Eye (tissue), 1 donor: ENCODE results near the gene TSSC4.

Experiments
- DNase-seq: peaks from one replicate; pipeline ENCODE4 v3.0.0-alpha.2; 2015

TSSC4 gene

DNA sequence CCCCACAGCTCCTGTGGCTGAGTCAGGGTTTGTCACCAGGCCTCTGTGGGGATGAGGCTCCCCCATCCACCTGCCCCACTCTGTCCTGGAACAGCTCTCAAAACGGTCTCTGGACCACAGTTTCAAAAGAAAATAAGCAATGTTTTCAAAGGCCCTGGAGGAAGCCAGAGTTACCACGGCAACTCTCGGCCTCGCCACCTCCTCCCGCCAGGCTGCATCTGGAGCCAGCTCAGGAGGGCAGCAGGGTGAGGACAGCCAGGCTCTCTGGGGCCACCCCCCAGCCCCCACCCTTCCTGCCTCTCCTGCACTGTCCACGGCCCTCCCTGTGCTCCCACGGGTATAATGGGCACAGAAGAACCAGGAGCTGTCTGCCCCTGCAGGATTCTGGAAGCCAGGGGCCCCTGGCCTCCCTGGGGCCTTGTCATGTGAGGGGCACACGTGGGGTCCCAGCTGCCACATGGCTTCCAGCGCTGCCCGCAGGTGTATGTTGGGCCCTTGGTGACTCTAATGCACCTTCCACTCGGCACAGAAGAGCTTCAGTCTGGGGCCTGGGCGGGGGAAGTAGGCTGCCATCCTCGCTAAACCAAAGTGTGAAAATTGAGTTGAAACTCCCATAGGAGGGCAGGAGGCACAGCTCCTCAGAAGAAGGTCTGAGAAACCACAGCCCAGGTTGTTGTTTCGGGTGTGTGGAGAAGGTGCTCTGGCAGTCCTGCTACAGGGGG is 13.1 kb upstream of the TSSC4 start:
- DNase-seq, result peak; percentile 58

DNA sequence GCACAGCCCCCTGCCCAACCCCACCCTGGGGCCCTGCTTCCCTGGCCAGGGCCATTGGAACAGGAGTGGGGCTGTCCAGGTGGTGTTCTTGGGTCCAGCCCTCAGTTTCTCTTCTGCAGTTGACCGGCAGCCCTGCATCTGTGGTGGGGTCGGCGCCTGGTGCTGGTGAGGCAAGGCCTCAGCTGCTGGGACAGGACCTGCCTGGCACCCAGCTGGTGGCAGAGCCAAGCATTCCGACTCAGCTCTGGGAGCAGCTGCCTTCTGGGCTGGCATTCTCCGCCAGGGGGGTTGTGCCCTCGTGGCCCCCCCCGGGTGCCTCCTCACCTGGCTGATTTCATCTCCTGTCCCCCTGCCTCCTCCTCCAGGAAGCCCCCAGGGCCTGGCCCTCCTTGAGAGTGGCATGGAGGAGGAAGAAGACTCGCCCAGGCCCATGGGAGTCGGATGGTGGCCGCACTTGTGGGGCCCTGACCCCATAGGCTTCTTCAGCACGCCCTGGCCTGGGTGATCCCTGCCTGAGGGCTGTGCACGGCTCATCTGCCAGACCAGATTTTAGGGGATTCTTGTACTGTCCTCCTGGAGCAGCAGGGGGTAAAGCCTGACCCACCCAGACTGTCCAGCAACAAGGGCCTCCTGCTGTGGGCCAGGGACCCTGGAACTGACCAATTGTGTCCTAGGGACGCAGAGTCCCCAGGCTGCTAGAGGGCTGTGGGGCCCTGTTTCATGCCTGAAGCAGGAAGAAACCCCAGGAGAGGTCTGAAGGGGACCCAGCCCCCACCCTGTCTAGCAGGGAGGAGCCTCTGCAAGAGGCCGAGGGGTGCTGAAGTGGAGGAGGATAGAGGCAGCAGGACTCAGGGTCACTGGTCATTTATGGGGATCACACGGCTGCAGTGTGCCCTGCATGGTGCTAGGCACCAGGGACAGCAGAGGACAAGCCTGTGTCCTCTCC is 11.8 kb upstream of the TSSC4 start:
- DNase-seq, result no peak

DNA sequence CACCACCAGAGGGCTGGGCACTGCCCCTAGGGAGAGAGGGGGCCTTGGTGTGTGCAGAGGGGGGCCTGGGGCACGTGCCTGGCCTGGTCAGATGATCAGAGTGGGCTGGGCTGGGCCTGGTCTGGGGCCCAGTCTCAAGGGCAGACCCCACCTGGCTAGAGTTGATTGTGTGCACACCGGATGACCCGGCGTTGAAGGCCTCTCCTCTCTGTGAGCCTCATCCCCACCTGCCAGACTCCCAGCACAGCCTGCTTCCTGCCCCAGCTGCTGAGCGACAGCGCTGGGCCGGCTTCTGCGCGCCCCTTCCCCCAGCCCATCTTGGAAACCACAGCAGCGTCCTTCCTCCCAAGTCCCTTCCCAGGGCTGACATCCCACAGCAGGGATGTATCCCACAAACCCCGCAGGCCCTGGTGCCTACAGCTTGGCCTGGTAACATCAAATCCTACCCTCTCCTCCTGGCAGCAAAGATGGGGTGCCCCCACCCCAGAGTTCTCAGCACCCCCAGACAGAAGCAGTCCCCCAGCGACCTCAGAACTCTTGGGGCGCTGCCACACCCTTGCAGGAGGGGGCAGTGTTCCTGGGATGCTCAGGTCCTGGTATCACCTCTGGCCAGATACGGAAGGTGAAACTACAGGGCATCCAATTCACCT is 11.0 kb upstream of the TSSC4 start:
- DNase-seq, result no peak

DNA sequence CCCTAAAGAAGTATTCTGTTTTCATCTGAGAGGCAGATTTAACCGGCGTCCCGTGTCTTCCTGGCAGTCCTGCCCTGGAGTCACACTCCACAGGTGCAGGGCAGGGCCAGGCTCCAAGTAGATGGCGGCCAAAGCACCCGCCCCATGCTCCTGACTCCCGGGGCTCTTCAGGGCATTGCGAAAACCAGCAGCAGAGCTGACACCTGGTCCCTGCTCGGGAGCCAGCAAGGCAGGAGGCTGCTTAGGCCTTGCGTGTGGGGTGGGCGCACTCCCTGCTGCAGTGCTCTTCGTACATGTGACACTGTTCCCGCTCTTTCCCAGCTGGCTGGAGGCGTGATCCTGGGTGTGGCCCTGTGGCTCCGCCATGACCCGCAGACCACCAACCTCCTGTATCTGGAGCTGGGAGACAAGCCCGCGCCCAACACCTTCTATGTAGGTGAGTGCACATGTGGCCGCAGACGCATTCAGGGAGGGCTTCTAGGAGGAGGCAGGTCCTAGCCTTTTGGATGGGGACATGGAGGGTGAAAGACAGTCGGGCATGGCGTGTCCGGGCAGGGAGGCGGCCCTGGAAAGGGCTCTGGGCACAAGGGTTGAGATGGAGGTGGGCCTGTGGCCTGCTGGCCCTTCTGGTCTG is 10.3 kb upstream of the TSSC4 start:
- no peak for DNase-seq

DNA sequence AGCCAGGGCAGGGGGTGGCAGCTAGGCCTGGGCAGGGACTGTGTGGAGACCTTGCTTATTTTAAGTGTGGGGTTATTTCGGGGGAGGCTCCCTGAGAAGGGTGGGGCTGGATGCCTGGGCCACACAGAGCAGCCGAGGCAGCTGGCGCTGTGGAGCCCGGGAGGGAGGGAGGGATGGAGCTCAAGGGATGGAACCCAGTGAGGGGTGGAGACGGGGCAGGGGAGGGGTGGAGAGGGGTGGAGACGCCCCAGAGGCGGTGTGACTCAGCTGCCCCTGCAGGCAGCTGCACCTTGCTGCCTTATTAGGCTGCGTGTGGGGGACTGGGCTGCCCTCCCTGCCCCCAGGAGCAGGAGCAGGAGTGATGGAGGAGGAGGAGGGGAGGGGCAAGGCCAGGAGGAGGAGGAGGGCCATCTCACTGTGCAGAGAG is 9.8 kb upstream of the TSSC4 start:
- no peak for DNase-seq

DNA sequence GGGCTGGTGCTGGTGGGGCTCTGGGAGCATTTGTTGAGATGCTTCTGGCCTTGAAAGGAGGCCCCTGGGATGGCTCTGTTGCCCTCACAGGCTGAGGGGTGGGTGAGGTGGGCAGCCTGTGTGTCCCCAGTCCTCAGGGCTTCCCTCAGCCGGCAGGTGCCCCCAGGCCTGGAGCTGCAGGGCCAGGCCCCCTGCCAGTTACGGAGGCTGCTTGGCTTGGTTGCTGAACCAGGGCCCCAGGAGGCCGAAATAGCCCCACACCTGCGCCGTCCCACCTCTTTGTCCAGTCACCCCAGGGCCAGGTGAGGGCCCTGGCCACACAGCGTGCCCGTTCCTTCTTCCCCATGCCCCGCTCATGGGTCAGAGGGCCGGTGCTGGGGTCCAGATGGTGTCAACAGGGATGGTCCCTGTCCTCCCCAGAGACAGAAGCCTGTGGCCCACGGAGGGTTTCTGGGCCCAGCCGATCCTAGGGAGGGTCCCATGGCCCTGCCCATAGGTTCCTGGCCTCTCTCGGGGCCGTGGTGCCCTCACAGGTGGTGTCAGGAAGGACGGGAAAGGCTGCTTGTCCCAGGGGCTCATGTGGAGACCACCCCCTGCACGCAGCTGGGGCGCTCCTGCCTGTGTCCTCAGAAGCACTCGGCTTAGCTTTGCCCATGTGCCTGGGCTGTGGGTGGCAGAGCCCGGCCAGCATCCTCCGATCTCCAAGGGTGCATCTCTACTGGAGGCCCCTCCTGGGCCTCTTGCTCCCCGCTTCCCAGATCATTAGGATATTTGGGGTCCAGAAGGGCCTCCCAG is 9.2 kb upstream of the TSSC4 start:
- no peak for DNase-seq

DNA sequence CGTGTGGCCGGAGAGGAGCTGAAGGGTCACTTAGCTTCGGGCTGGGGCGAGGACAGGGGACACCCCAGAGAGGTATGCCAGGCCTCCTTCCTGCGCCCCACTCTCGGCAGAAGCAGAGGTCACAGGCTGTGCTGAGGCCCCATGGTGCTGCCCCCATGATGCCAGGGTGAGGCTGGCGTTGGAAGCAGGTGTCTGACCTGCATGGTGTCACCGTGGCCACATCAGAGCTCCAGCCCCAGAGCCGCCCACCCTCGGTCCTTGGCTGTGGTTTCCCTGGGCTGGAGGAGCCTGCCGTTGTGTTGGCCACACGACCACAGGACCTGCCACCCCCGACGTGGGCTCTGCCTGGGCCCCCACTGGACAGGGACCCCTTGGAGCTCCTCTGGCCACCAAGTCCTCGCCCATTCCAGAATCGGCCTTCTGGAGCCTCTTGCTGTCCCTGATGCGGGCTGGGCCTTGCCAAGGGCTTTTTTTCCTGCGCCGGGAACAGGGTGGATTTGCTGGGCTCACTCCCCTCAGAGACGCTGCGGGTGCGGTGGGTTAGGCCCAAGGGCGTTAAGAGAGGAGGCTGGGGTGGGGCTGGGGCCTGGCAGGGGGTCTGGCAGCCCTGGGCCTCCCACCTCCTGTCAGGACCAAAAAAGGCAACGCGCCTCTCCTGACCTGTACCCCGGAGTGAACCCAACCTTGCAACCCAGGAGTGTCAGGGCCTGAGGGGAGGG is 8.2 kb upstream of the TSSC4 start:
- no peak for DNase-seq

DNA sequence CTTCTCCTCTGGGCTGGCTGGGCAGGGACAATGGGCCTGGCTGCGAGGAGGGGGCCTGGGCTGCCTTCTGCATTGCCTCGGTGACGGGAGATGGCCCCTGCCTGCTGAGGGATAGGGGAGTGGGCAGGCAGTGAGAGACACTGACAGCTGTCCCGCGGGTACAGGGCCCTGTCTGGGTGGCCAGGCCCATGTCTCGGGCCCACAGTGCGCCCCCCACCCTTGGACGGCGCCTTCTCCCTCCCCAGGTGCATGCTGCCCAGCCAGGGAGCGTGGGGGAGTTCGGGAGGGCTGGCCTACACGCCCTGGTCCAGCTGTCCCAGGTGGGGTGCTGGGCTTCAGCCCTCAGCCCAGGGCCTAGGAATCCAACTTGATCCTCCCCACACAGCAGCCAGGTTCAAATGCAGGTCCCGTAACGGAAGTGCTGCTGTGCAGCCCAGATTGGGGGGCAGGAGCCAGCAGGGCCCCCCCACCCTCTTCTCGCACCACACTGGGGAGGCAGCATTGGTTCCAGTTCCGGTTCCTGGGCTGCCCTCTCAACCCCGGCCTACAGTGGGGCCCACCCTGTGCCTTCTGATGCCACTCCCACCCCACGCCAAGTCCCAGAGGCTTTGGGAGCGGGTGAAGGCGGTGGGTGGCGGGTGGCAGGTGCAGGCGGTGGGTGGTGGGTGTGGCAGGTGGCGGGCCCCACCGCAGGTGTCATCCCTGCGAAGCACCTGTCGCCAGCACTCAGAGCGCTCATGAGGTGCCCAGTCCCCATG is 7.3 kb upstream of the TSSC4 start:
- DNase-seq, result no peak

DNA sequence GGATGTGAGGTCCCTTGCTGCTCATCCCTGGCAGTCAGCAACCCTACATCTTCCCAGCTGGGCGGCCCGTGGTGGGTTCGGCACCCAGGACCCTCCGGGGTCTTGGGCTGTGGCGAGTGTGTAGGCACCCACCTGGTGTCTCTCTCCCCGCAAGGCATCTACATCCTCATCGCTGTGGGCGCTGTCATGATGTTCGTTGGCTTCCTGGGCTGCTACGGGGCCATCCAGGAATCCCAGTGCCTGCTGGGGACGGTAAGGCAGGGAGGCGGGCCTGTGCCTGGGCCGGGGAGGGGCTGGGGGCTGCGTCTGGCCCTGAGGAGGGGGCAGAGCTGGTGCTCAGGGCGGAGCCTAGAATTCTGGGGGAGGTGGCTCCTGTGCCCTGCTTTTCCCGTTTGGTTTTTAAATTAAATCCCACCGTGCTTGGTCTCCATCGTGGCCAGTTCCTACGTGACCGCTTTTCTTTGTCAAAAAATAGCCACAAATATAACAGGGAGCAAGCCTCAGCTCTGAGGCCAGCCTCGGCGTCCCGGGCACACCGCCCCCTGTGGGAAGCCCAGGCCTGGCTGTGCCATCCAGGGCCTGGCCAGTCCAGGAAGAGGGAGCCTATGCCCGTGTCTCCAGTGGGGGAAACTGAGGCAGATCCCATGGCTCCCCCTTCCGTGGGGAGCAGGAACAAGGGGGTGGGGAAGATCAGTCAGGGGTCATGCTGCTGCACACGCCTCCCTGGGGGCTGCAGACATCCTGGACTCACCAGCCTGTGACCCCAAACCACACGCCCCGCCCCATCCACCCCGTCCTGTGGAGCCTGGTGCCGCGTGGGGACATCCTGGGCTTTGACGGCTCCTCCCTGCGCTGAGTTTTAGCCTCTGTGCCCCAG is 6.4 kb upstream of the TSSC4 start:
- DNase-seq, result no peak

DNA sequence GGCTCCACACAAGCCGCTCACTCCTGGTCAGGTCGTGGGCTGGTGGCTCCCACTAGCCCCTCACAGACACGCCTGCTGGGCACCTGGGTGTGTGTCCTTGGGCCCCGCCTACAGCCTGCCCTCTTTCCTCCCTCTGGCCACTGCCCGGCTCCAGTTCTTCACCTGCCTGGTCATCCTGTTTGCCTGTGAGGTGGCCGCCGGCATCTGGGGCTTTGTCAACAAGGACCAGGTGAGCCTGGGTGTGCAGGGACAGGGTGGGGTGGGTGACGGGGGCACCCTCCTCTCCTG is 5.8 kb upstream of the TSSC4 start:
- DNase-seq, result no peak

DNA sequence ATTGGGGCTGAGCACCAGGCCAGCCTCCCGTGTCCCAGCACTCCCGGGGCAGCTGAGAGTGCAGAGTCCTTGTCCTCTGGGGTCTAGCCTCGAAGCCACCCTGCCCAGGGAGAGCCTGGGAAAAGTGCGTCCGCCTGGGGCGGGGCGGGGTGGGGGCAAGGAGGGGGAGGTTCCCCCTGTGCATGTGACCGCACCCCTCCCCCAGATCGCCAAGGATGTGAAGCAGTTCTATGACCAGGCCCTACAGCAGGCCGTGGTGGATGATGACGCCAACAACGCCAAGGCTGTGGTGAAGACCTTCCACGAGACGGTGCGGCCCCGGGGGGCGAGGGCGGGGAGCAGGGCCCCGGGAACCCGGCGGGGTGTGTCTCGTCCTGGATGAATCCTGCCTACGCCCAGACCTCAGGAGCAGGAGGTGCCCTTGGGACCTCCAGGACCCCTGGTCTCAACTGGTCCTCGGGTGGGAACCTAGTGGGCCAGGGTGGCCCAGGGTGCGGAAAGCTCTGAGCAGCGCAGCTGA is 5.3 kb upstream of the TSSC4 start:
- DNase-seq, result no peak

DNA sequence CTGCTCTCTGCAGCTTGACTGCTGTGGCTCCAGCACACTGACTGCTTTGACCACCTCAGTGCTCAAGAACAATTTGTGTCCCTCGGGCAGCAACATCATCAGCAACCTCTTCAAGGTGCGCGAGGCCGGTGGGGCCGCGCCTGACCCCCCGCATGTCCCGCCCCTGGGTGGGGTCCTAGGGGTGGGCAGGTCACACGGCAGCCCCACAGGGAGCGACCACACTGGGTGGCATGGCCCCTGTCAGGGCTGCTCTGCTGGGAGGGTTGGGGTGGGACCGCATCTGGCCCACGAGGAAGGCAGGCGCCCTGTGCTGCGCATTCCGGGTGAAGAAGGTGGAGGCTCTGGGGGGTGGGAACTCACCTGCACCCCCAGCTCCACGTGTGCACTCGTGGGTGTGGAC is 4.7 kb upstream of the TSSC4 start:
- DNase-seq, result no peak

DNA sequence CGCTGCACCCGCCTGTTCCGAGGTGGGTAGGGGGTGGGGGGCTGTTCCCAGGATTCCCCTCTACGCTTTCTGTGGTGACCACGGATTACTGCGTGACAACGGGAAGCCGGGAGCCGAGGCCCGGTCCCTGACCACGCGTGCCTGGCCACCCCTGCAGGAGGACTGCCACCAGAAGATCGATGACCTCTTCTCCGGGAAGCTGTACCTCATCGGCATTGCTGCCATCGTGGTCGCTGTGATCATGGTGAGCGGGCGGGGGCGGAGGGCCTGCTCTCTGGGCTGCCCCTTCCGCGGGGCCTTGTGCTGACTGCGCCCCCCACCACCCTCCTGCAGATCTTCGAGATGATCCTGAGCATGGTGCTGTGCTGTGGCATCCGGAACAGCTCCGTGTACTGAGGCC is 4.1 kb upstream of the TSSC4 start:
- DNase-seq, result no peak

DNA sequence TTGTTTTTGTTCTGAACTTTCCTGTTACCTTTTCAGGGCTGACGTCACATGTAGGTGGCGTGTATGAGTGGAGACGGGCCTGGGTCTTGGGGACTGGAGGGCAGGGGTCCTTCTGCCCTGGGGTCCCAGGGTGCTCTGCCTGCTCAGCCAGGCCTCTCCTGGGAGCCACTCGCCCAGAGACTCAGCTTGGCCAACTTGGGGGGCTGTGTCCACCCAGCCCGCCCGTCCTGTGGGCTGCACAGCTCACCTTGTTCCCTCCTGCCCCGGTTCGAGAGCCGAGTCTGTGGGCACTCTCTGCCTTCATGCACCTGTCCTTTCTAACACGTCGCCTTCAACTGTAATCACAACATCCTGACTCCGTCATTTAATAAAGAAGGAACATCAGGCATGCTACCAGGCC is 3.5 kb upstream of the TSSC4 start:
- no peak for DNase-seq

DNA sequence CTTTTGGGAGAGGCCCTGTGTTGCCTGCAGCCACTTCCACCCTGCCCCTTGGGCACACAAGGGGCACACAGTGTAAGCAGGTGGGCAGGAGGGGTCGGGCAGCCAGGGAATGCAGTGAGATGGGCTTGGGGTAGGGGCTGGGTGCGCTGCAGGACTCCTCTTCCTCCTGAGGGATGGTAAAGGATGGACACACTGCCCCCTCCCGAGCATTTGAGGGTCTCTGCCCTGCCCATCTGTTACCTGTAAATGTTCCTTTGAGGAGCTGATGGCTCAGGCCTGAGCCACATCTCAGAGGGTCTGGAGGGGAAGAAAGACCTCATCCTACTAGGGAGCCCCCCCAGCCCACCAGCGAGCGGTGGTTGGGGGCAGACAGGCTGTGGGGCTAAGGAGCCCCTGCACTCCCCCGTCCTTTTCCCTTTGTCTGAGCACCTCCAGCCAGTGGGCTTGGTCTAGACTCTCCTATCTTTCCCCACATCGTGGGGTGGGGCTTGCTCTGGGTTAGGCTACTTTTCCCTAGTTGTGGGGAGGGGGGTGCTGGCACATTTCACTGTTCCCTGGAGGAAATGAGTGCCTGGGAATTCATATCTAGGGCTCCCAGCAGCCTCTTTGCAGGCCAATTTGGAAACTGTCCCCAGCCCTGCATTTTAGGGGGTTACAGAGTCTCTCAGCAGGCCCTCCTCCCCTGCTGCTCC is 1.7 kb upstream of the TSSC4 start:
- no peak for DNase-seq

DNA sequence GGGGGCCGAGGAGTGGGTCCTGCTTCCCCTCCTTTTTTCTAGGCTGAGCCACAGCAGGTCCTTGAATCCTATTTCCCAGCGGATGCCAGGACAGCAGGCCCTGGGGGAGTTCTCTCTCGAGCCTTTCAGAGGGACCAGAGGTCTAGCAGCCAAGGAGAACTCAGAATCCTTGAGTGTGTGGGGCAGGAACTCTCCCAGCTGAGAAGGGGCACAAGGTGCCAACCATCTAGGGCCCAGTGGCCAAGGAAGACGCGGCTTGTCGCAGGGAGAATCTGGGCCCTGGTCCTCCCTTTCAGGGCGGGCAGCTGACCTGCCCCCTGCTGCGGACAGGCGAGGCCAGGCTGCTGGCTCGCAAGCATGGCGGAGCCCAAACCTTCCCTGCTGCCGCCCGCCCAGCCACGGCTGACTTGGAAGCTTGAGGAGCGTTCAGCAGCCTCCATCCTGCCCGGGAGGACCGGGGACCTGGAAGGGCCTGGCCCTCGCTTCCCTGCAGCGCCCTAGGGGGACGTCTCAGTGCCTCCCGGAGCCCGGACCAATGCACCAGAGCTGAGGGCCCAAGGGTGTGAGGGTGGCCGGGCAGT is 972 bp upstream of the TSSC4 start:
- DNase-seq, result no peak

DNA sequence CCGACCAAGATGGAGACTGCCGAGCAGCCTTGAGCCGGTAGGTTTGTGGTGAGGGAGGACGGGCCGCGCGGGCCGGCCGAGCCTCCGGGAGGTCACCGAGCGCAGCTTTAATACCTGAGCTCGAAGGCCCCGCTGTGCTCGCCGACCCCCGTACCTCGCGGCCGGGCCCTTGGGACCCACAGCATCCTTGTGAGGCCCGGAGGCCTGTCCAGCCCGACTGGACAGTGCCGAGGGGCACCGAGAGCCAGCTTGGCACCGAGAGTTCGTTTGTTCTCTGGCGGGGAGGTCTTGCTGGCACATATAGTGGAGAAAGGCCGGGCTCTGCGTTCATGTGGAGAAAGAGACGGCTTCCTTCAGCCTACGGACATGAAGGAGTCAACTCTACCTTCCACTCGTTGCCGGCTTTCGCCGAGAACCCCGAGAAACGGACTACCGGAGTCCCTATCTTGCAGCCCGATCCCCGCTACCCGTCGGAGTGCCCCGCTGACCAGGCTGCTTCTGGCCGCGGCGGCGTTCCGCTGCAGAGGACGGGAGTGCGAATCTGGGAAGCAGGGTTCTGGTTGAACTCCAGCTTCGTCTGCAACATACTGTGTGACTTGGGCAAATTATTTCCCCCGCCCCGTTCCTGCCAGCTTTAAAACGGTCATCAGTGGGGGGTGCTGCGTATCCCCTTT is 349 bp downstream of the TSSC4 start:
- DNase-seq, result no peak

DNA sequence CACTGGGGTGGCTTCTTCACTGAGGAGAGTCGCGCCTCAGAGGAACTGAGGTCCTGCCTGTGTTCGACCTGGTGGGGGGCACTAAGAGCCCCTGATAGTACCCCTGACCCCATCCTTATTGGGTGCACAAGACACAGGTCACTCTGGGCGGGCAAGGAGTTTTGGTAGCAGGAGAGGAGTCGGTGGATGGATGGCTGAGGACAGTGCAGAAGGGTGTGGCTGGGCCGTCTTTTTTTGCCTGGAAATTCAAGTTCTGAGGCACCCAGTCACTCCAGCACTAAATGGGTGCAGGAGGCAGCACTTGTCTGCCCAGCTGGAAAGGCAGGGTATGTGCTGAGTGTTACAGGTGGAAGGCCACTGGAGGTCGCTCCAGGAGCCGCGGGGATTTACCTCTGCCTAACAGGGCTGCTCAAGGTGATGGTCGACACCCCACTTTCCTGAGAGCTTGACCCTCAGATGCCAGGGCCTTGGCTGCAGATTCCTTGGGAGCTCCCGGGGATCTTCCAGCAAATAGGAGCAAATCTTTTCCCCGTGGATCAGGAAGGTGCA is 960 bp downstream of the TSSC4 start:
- no peak for DNase-seq
